NCI-H748 treated with DMSO at 0.1 percent for 48 hours (cell line): ENCODE measurements around the gene ENOX2.
"Not testable (repeated sequence)": the region's sequence is repeated elsewhere in the genome, so short reads cannot be mapped to it uniquely, and the experiment has no call there.

ENCODE experiments used
- DNase-seq: peaks from one replicate; lab custom pipeline; 2025; lab: John Stamatoyannopoulos, UW

The ENOX2 gene

DNA sequence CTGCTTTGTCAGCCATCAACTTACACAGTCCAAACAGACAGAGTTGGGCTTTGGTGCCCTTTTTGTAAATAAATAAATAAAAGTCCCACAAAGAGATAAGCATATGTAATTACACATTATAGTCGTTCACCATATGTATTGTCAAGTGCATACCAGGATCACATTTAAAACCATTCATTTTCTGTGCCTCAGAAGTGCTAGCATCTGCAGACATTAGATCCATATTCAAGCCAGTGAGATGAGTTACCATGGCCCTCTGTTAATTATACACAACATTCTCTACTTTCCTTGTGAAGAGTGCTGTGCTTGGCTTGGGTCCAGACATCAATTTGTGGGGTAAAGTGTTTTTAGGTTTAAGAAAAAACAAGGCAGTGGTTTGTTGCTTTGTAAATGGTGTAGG is 76.8 kb downstream of the ENOX2 start:
- peak; percentile 80 for DNase-seq

DNA sequence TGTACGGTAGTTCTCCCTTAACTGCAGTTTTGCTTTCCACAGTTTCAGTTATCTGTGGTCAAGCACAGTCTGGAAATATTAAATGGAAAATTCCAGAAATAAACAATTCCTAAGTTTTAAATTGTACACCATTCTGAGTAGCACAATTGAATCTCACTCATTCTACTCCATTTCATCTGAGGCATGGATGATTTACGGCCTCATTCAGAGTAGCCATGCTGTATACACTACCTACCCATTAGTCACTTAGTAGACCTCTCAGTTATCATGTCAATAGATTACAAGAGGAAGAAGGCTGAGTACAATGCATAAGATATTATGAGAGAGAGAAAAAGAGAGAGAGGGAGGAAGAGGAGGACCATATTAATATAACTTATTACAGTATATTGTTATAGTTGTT is 77.5 kb downstream of the ENOX2 start:
- DNase-seq: peak; percentile 26

DNA sequence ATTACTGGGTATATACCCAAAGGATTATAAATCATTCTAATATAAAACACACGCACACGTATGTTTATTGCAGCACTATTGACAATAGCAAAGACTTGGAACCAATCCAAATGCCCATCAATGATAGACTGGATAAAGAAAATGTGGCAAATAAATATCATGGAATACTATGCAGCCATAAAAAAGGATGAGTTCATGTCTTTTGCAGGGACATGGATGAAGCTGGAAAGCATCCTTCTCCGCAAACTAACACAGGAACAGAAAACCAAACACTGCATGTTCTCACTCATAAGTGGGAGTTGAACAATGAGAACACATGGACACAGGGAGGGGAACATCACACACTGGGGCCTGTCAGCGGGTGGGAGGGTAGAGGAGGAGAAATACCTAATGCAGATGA is 83.6 kb downstream of the ENOX2 start:
- DNase-seq: not testable (repeated sequence)

DNA sequence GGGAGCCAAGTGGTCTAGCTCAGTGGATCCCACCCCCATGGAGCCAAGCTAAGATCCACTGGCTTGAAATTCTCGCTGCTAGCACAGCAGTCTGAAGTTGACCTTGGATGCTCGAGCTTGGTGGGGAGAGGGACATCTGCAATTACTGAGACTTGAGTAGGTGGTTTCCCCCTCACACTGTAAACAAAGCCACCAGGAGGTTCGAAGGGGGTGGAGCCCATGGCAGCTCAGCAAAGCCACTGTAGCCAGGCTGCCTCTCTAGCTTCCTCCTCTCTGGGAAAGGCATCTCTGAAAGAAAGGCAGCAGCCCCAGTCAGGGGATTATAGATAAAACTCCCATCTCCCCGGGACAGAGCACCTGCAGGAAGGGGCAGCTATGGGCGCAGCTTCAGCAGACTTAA is 89.1 kb downstream of the ENOX2 start:
- DNase-seq: not testable (repeated sequence)

DNA sequence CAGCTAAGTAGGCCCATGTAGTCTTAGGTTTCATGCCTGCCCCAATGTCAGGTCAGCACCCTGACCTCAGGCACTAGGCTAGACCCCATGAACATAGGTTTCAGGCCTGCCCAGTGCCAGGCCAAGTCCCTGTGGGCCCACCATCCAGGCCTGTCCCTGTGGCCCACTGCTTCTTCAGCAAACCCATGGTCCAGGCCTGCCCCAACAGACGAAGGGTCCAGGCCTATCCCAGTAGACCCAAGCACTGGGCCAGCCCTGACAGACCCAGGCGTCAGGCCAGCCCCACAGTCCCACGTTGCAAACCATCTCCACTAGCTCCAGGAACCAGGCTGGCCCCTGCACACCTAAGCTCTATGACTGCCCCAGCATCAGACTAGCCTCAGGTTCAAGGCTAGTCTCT is 92.4 kb downstream of the ENOX2 start:
- DNase-seq: no peak

DNA sequence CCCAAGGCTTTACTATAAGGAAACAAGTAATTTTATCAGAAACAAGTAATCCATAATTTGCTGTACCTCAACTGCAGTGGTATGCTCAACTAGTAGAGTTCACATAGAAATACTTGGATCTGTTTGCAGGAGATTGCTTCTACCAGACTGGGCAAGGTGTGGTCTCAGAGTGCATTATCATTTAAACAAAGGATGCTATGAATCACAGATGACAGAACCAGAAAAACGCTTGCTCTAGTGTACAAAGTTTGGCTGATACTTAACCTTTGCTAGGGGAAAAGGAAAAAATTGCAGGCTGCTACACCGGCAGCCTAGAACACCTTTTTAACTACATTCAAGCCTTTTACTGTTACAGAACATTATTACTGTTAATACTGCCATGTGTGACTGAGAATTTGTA is 97.1 kb downstream of the ENOX2 start:
- DNase-seq: no peak

DNA sequence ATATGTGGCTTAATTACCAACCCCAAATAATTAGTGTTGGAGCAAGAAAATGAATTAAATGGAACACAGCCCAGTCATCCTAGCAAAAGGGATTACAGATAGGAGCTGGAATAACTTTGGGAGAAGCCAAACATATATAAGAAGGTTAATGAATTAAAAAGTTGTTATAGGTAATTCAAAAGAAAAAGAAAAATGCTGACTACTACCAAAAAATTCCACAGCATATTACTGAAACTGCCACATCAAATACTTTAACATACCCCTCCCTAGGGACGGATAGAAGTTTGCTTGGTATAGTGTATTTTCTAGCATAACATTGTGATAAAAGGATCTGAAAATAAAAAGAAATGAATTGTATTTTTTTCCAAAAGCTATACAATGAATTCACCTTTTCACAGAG is 99.5 kb downstream of the ENOX2 start:
- no peak for DNase-seq

DNA sequence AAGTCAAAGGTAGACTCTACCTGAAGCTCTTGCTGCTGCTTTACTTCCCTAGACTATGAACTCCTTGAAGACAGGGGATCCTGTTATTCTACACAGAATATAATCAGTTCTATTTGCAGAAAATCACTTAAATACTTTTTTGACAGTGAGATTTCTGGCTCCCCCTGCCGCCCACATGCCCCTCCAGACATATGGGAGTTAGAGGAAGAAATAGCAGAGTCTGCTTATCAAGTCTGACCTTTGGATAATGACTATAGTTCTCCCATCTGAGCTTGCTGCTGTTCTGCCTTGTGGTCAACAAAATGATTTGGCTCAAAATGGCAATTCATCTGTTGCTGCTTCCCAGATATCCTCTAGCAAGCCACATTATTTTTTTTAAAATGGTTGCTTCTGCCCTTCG is 101.1 kb downstream of the ENOX2 start:
- no peak for DNase-seq

DNA sequence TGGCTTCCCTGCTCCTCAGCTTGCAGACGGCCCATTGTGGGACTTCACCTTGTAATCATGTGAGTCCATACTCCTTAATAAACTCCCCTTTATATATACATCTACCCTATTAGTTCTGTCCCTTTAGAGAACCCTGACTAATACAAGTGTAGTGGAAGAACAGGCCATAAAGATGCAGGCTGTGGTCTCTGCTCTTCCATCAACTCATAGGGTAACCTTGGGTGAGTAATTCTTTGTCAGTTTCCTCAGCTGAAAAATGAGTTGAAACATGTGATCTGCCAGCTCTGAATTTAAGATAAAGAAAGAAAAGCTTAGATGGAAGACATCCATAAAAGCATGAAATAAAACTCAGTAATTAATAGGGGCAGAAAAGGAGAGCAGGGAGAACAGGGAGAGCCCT is 103.6 kb downstream of the ENOX2 start:
- no peak for DNase-seq

DNA sequence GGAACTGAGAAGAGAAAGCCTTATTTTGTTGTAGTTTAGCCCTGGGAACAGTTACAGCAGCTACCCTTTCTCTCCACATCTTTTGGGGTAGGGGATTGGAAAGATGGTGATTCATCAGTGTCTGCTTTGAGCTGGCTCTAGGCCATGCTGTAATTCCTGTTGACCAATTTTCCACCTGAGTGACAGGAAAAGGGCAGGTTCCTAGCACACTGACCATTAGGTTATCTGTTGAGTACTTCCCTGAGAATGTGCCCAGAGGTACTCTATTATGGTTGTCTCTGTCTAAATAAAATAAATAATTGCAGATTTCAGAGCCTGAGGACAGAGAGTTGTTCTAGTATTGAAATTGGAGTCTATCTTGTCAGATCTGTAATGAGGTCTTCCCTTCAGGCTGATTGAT is 109.0 kb downstream of the ENOX2 start:
- peak; percentile 23 for DNase-seq

DNA sequence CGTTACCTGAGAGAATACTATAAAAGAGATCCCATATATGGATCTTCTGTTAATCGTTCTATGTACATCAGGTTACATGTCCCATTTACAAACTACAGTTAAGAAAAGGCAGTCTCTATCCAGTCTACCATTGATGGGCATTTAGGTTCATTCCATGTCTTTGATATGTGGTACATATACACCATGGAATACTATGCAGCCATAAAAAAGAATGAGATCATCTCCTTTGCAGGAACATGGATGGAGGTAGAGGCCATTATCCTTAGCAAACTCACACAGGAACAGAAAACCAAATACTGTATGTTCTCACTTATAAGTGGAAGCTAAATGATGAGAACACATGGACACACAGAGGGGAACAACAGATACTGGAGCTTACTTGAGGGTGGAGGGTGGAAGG is 111.1 kb downstream of the ENOX2 start:
- DNase-seq: not testable (repeated sequence)

DNA sequence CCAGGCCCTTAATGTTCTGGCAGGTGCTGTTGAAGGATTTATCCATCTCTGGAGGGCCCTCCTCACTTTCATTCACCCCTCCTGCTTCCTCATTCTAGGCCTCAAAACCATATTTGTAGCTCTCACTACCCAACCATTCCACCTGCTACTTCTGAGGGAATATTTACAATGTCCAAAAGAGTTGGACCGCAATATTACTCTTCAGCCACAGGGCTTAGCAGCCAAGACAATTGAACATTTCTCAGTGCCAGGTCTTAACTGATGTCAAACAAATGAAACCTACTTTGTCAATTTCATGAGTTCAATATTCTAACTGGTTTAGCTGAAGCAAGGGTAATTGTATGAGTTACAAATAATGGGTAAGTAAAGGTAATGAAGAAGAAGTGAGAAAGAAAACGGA is 113.2 kb downstream of the ENOX2 start:
- no peak for DNase-seq

DNA sequence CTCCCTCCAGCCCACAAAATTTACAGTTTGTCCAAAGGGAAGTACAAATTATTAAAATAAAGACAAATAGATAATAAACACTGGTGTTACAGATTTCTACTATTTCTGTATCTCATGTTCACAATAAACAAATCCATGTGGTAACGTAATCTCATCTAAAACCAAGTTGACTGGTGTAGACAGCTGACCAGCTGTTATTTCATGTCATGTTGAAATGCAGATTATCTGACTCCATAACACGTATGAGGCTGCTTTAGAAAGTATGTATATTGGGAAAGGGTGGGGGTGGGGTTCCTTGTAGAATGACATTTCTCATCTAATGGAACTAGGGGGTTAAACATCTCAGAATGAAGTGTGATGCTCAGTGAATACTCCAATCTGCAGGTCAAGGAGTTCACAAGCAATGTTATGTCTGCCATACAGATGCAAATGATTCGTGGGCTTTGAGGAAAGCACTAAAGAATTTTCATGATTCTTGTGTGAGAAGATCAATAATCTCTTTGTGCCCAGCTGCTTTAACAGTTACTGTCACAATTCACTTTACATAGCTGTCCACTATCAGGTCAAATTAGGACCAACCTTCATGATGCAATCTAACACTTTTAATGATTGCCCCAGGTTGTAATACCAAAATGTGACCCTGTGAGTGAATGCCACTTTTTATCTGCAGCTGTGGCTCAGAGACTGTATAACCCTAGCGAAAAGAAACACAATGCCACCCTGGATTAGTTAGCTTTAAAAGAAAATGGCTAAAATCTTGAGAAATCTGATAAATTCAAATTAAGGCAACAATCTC is 114.0 kb downstream of the ENOX2 start:
- no peak for DNase-seq

DNA sequence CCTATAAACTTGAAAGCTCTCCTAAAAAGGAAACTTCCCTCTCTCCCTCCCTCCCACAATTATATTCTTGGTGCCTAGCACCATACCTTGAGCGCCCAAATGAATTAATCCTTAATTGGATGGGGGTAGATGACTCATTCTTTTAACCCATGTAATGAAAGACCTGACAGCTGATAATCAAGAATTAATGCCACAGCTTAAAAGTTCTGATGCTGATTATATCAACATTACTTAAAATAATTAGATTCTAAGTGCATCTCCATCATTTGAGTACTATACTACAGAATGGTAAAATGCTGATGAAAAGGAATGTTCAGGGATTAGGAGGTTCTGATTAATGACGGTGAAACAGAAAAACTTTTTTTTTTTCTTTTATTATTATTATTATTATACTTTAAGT is 117.0 kb downstream of the ENOX2 start:
- no peak for DNase-seq

DNA sequence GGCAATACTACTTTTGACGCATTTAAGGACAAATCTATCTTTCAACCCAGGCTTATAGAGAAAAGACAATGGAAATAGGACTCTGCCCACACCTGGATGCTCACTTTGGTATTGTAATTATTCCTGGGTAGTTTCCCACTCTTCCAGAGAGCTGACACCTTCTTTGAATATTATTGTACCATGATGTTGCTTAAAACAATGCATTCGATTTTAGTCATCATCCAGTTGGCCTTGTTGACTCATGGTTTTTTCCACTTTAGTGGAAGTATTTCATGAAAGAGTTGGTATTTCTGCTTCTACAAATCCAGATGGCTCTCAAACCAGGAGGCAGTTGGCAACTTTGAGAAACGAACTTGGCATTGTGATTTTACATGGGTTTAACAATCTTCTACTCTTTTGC is 124.2 kb downstream of the ENOX2 start:
- no peak for DNase-seq

DNA sequence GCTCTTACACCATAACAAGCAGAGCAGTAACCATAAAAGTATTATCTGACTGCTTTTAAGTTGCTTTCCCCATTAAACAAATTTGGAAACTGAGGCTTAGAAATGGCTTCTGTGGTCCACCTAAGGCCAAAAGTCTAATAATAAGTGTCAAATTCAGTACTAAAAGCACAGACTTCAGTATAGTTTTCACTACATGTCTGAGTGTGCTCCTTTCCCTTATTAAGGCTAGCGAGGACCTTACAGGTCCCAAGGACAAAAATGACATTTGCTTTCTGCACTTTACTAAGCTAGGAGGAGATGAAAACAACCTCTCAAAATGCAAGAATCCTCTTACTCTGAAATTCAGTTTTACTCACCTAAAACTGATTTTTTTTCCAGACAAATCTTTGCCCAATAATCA is 127.2 kb downstream of the ENOX2 start:
- no peak for DNase-seq

DNA sequence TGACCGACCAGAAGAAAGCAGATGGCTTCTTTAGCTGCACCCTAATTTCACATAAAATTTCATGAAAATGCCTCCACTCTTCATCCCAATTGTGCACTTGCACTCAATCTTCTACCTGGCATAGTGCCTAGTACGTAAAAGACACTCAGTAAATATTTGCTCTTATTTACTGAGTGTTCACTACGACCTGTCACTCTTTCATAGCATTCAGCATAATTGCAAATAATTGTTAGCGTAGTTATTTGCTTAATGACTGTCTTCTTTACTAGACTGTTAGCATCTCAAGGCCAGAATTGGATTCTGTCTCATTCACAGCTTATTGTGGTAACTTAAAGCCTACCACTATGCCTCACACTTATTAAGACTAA is 130.2 kb downstream of the ENOX2 start:
- peak; percentile 88 for DNase-seq

DNA sequence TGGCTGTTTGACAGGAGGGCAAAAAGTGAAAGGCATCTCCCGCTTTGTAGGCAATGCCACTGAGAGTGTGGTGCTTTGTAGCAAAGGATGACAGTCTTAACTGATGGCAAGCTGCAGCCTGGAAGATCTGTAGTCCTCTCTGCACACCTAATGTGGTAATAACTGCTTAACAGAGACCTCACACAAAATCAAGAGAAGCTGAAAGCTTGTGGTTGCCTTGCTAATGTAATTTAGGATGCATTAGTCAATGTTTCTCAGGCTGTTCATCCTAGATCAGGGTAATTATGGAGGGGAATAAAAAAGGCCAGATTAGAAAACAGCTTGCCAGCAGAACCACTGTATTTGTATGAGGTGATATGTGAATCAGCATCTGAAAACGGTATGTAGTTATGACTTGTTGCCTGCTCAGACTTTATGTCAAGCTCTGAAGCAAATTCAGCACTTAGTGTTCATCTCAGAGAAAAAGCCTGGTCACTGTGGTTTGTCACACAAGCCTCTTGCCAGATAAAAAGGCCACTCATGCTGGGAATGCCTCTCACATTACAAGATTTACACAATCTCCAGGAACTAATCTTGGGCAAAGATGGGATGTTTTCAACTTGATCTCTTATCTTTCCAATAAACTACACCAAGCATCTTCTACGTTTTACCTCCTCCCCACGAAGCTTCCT is 130.8 kb downstream of the ENOX2 start:
- peak; percentile 78 for DNase-seq

DNA sequence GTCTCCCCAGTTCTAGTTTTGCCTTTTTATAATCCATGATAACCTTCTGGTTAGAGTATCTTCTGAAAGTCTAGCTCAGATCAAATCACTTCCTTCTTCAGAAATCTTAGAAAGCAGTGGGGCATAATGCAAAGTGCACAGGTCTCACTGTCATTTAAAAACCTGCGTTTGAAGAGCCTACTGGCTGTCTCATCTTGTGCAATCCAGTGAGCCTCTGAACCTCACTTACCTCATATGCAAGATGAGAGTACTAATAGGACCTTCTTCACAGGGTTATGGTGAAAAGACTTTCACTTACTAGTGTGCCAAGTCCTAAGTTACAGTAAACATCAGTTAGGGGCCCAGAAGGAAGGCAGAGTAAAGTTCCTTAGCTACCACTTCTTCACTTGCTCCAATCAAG is 131.4 kb downstream of the ENOX2 start:
- DNase-seq: no peak

DNA sequence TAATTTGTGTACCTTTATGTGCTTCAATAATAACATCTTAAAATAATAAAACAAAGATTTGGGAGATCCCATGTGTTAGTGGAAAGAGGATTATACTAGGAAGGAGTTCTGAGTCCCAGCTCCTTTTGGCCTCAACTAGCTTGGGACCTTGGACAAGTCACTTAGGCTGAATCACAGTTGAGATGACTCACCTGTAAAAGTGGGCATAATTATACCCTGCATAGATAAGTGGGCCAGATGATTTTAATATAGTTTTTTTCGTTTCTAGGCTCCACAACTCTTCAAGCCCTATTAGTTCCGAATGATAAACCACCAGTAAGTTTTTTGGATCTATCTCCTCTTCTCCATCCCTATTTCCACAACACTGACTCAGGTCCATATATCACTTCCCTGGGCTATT is 131.8 kb downstream of the ENOX2 start:
- DNase-seq: no peak

DNA sequence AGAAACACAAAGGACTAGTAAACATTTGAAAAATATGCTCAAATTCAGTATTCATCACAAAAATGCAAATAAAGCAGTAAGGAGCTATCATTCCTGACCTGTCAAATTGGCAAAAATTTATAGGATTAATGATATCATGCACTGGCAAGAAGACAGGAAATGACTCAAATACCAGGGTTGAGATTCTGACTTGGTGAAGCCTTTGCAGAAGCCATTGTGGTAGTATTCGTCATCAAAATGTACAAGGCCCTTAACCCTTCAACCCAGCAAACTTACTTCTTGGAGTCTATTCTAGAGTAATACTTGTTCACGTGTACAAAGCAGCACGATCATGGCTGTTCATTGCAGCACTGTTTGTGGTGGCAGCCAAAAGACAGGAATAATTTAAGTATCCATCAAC is 132.4 kb downstream of the ENOX2 start:
- no peak for DNase-seq

DNA sequence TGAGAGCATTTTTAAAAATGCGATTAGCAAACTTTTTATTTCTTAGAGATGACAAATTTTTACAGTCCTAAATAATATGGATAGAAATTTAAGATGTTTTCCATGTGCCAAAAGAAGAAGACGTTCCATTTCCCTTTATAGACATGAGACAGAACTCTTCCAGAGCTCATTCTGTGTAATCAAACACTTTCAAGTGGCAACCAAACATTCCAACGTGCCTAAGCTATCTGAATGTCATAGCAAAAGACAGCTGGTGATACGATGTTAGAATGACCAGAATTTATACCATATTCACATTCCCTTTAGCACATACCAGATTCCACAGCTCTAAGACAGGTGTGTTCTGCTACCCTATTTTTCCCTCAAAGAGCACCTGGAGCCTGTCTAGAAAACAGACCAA is 133.2 kb downstream of the ENOX2 start:
- DNase-seq: no peak

DNA sequence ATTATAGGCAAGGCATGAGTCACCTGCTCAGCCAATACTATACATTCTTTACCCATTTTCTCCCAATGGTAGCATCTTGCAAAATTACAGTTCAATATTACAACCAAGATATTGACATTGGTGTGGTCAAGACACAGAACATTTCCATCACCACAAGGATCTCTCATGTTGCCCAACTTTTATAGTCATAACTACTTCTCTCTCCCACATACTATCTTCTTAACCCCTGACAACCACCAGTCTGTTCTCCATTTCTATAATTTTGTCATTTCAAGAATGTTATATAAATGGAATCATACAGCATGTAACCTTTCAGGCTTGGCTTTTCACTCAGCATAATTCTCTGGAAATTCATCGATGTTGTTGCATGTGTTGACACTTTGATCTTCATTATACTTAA is 144.9 kb downstream of the ENOX2 start:
- DNase-seq: no peak

DNA sequence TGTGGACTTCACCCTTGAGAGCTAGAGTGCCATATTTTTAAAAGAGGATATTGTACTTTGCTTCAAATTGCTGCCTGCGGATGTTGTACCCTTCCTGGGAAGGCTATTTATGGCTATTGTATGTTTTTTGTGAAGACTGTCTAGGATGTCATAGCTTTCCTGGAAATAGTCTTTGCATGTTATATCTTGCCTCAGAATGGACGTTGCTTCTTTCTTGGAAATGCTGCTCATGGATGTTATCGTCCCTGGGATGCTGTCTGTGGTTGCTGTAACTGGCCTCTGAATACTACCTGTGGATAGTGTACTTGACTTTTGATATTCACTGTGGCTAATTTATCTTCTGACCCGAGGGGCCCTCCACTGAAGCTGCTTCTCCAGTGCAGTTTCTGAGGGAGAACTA is 146.8 kb downstream of the ENOX2 start:
- DNase-seq: no peak
